ENCODE data around the gene INPP5F. TPM values are rescaled to one million over a fixed set of nuclear protein-coding genes. Genes with fewer than 3 reads are reported as not detected.

The INPP5F gene
- polyA plus RNA-seq, 1 experiment, result 4.1 TPM

- TF ChIP-seq, protein P1, sequence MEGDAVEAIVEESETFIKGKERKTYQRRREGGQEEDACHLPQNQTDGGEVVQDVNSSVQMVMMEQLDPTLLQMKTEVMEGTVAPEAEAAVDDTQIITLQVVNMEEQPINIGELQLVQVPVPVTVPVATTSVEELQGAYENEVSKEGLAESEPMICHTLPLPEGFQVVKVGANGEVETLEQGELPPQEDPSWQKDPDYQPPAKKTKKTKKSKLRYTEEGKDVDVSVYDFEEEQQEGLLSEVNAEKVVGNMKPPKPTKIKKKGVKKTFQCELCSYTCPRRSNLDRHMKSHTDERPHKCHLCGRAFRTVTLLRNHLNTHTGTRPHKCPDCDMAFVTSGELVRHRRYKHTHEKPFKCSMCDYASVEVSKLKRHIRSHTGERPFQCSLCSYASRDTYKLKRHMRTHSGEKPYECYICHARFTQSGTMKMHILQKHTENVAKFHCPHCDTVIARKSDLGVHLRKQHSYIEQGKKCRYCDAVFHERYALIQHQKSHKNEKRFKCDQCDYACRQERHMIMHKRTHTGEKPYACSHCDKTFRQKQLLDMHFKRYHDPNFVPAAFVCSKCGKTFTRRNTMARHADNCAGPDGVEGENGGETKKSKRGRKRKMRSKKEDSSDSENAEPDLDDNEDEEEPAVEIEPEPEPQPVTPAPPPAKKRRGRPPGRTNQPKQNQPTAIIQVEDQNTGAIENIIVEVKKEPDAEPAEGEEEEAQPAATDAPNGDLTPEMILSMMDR (IDR thresholded peaks at IDR 0.05; ENCODE audit: insufficient read depth, low read depth, low read length), result no peak
- DNase-seq (ENCODE audit: low read depth), result no peak
- H3K4me3 ChIP-seq (ENCODE audit: low read depth, low read length), result no peak overlapping the region
- H3K27me3 ChIP-seq (ENCODE audit: control insufficient read depth, insufficient read depth, low read length), result no peaks in the 10 kb centered on the region
- CTCF ChIA-PET, result no interaction called here
- POLR2A ChIA-PET, result no interaction called here
- no peaks in the 10 kb centered on the region for H3K36me3 ChIP-seq (ENCODE audit: control insufficient read depth, insufficient read depth, low read length)
These were observed 49.7 kb downstream of the INPP5F start for GRCh38 chr10:119775529-119775928.

- DNase-seq (ENCODE audit: low read depth), result no peak
- ChIA-PET CTCF (no interaction called here), POLR2A (no interaction called here)
- Histone ChIP-seq H3K27me3 (ENCODE audit: control insufficient read depth, insufficient read depth, low read length) (no peaks in the 10 kb centered on the region), H3K36me3 (ENCODE audit: control insufficient read depth, insufficient read depth, low read length) (no peaks in the 10 kb centered on the region), H3K4me3 (ENCODE audit: low read depth, low read length) (no peak overlapping the region)
- TF ChIP-seq, protein P1 (IDR thresholded peaks at IDR 0.05; ENCODE audit: insufficient read depth, low read depth, low read length), result no peak
These were observed 50.7 kb downstream of the INPP5F start for GRCh38 chr10:119776536-119776935.

DNA sequence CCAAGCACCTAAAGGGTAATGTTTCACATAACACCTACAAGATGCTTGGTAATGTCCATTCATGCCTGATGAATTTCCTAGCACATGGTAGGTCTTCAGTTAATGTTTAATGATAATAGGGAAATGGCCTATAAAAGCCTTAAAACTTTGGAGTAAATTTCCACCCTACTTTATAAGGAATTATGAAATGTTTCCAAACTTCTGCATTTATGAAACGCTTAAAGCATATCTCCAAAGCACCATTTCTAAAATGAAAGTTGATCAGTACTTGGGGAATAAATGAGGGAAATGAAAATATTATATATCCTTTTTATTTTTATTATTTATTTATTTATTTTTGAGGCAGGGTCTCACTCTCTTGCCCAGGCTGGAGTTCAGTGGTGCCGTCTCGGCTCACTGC is 51.8 kb downstream of the INPP5F start:
- ChIA-PET CTCF (no interaction called here), POLR2A (no interaction called here)
- TF ChIP-seq, protein P1 (IDR thresholded peaks at IDR 0.05; ENCODE audit: insufficient read depth, low read depth, low read length), result no peak
- Histone ChIP-seq H3K4me3 (ENCODE audit: low read depth, low read length) (no peak overlapping the region), H3K27me3 (ENCODE audit: control insufficient read depth, insufficient read depth, low read length) (no peaks in the 10 kb centered on the region), H3K36me3 (ENCODE audit: control insufficient read depth, insufficient read depth, low read length) (no peaks in the 10 kb centered on the region)
- DNase-seq (ENCODE audit: low read depth), result no peak

DNA sequence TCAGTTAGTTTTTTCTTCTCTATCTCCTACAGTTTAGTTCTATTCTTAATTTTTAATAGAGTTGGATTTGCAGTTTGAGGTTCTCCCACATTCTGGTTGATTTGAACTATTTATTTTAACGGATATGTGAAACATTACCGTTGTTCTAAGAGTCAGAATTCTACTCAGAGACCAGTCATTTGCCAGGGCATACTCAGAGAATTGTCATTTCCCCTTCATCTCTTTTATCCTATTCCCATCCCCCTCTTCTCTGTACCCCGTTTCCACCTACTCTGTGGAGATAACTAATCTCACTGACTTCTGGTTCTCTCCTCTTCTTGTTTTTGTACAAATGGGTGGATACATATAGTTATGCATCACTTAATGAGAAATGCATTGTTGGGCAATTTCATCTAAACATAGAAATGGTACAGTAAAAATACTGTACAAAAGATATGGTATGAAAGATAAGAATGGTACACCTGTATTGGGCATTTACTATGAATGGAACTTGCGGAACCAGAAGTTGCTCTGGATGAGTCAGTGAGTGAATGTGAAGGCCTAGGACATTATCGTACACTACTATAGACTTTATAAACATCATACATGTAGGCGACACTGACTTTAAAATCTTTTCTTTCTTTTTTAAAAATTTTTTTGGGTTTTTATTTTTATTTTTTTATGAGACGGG is 53.1 kb downstream of the INPP5F start:
- no peak for DNase-seq (ENCODE audit: low read depth)
- CTCF ChIA-PET, result no interaction called here
- TF ChIP-seq, protein P1 (IDR thresholded peaks at IDR 0.05; ENCODE audit: insufficient read depth, low read depth, low read length), result no peak
- H3K4me3 ChIP-seq (ENCODE audit: low read depth, low read length), result no peak overlapping the region
- H3K27me3 ChIP-seq (ENCODE audit: control insufficient read depth, insufficient read depth, low read length), result no peaks in the 10 kb centered on the region
- POLR2A ChIA-PET, result no interaction called here
- no peaks in the 10 kb centered on the region for H3K36me3 ChIP-seq (ENCODE audit: control insufficient read depth, insufficient read depth, low read length)

DNA sequence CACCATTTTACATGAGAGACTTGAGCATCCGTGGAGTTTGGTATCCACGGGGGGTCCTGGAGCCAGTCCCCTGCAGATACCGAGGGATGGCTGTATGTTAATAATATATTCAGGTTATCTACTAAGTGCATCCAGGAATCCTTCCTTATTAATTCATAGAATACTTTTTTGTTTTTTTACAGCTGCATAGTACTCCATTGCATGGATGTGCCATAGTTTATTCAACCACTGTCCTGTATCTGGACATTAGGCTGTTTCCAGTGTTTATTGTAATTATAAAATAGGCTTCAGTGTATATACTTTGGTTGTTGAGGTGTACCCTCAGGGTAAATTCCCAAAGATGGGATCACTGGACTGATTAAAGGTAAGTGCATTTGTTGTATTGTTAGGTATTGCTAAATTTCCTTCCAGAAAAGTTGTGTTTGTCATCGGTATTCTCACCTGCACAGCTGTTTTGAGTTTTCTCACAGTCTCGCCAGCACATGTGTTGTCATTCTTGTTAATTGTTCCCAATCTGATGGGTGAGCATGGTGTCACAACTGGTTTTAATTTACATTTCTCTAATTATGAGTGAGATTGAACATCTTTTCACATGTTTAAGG is 55.1 kb downstream of the INPP5F start:
- Histone ChIP-seq H3K4me3 (ENCODE audit: low read depth, low read length) (no peak overlapping the region), H3K36me3 (ENCODE audit: control insufficient read depth, insufficient read depth, low read length) (no peaks in the 10 kb centered on the region), H3K27me3 (ENCODE audit: control insufficient read depth, insufficient read depth, low read length) (no peaks in the 10 kb centered on the region)
- POLR2A ChIA-PET, result no interaction called here
- TF ChIP-seq, protein P1 (IDR thresholded peaks at IDR 0.05; ENCODE audit: insufficient read depth, low read depth, low read length), result no peak
- DNase-seq (ENCODE audit: low read depth), result no peak
- CTCF ChIA-PET, result no interaction called here
